ENCODE results near the gene LILRB3.

- TF ChIP-seq EZH2 (IDR thresholded peaks at IDR 0.05), result no peak
- TF ChIP-seq POLR2AphosphoS5 (IDR thresholded peaks at IDR 0.05; ENCODE audit: borderline replicate concordance, low read depth, low read length), result peak; percentile 7; the same call in 1 of the 2 replicates
Measured at GRCh38 chr19:54209058-54209810, 13.6 kb downstream of the LILRB3 start.
